ENCODE measurements around the gene HBA2.

GRCh38 chr16:160691-161190 lies 11.9 kb upstream of the HBA2 start:
- TF ChIP-seq CTCF (IDR thresholded peaks at IDR 0.05) (no peak), POLR2A (IDR thresholded peaks at IDR 0.05) (no peak)
